OCI-LY1 (cell line): ENCODE measurements around the gene IMPA2.

Experiments used
- H2AFZ ChIP-seq: fragments of 200-600 bp; sonication (generic), shearing (Covaris generic); 2 replicates; pipeline ENCODE4 v1.6.0; 2014; ENCODE audit warnings: antibody characterized with exemption, mild to moderate bottlenecking, low read length
- H3F3A ChIP-seq: fragments of 200-600 bp; sonication (generic), shearing (Covaris generic); 2 replicates; pipeline ENCODE4 v1.6.0; 2014; ENCODE audit warnings: mild to moderate bottlenecking, antibody characterized with exemption, low read length, moderate library complexity; ENCODE audit not compliant: insufficient read depth
- H3K27ac ChIP-seq: fragments of 200-600 bp; sonication (generic); 2 replicates; pipeline ENCODE4 v1.5.1; 2014; ENCODE audit warnings: low read length, mixed run types, mild to moderate bottlenecking, low read depth; ENCODE audit not compliant: poor library complexity, severe bottlenecking
- H3K27me3 ChIP-seq: fragments of 200-600 bp; sonication (generic); 2 replicates; pipeline ENCODE4 v1.6.0; 2014; ENCODE audit warnings: antibody characterized with exemption, mild to moderate bottlenecking, low read length, moderate library complexity; ENCODE audit not compliant: insufficient read depth
- H3K36me3 ChIP-seq: fragments of 200-600 bp; sonication (generic); 2 replicates; pipeline ENCODE4 v1.6.1; 2014; ENCODE audit warnings: mild to moderate bottlenecking, antibody characterized with exemption, low read length, moderate library complexity, mixed read lengths; ENCODE audit not compliant: insufficient read depth
- H3K4me1 ChIP-seq: fragments of 200-600 bp; sonication (generic); 2 replicates; pipeline ENCODE4 v1.5.1; 2014; ENCODE audit warnings: mild to moderate bottlenecking, low read length, moderate library complexity; ENCODE audit not compliant: insufficient read depth, severe bottlenecking
- H3K4me2 ChIP-seq: fragments of 200-600 bp; sonication (generic), shearing (Covaris generic); 2 replicates; pipeline ENCODE4 v1.6.1; 2014; ENCODE audit warnings: low read length
- H3K4me3 ChIP-seq: fragments of 200-600 bp; sonication (generic); 2 replicates; pipeline ENCODE4 v1.5.1; 2014; ENCODE audit warnings: low read length, low read depth, mild to moderate bottlenecking, mixed read lengths; ENCODE audit not compliant: poor library complexity, severe bottlenecking
- H3K79me2 ChIP-seq: fragments of 200-600 bp; shearing (Covaris generic); 2 replicates; pipeline ENCODE4 v1.6.1; 2016; ENCODE audit warnings: mixed run types, low read length, mixed read lengths; ENCODE audit not compliant: insufficient read depth
- H3K9ac ChIP-seq: fragments of 200-600 bp; sonication (generic), shearing (Covaris generic); 2 replicates; pipeline ENCODE4 v1.6.1; 2014; ENCODE audit warnings: mild to moderate bottlenecking, low read length, mixed read lengths
- H3K9me2 ChIP-seq: fragments of 200-600 bp; sonication (generic), shearing (Covaris generic); 2 replicates; pipeline ENCODE4 v1.6.1; 2014; ENCODE audit warnings: low read depth, mild to moderate bottlenecking, low read length, mixed read lengths
- H3K9me3 ChIP-seq: fragments of 200-600 bp; shearing (Covaris generic); 2 replicates; pipeline ENCODE4 v1.6.1; 2014; ENCODE audit warnings: low read length, mixed read lengths
- H4K20me1 ChIP-seq: fragments of 200-600 bp; sonication (generic), shearing (Covaris generic); 2 replicates; pipeline ENCODE4 v1.6.0; 2016; ENCODE audit warnings: mild to moderate bottlenecking, low read length; ENCODE audit not compliant: insufficient read depth
- CTCF ChIP-seq: fragments of 200-600 bp; sonication (generic), shearing (Covaris generic); IDR thresholded peaks from 2 replicates; pipeline ENCODE4 v1.5.1; 2017; ENCODE audit warnings: mild to moderate bottlenecking, antibody characterized with exemption, low read length, moderate library complexity, mixed read lengths
- EZH2 ChIP-seq: fragments of 200-600 bp; sonication (generic), shearing (Covaris generic); IDR thresholded peaks from 2 replicates; pipeline ENCODE4 v1.8.0; 2017; ENCODE audit warnings: borderline replicate concordance, mixed run types, mild to moderate bottlenecking, antibody characterized with exemption, low read length, moderate library complexity, mixed read lengths

Gene IMPA2

GRCh38 chr18:11992096-11992790 lies 10.9 kb downstream of the IMPA2 start:
- Histone ChIP-seq H3K27ac (no peak overlapping the region), H3K9ac (no peak overlapping the region), H3F3A (no peaks in the 10 kb centered on the region), H3K9me2 (no peaks in the 10 kb centered on the region), H2AFZ (no peak overlapping the region), H3K4me2 (no peak overlapping the region), H3K79me2 (no peaks in the 10 kb centered on the region), H3K4me3 (no peak overlapping the region), H4K20me1 (no peaks in the 10 kb centered on the region), H3K36me3 (no peaks in the 10 kb centered on the region), H3K27me3 (no peaks in the 10 kb centered on the region), H3K9me3 (no peaks in the 10 kb centered on the region), H3K4me1 (no peaks in the 10 kb centered on the region)
- TF ChIP-seq EZH2 (no peak), CTCF (no peak)

GRCh38 chr18:11993264-11993916 lies 12.1 kb downstream of the IMPA2 start:
- TF ChIP-seq CTCF, result no peak
- no peak overlapping the region for H2AFZ ChIP-seq
- no peaks in the 10 kb centered on the region for H3K27me3 ChIP-seq
- no peaks in the 10 kb centered on the region for H3K9me3 ChIP-seq
- no peaks in the 10 kb centered on the region for H3F3A ChIP-seq
- no peaks in the 10 kb centered on the region for H3K36me3 ChIP-seq
- no peak overlapping the region for H3K4me2 ChIP-seq
- H3K9me2 ChIP-seq, result no peaks in the 10 kb centered on the region
- H3K79me2 ChIP-seq, result no peaks in the 10 kb centered on the region
- H4K20me1 ChIP-seq, result no peaks in the 10 kb centered on the region
- H3K9ac ChIP-seq, result no peak overlapping the region
- H3K4me3 ChIP-seq, result no peak overlapping the region
- H3K4me1 ChIP-seq, result no peaks in the 10 kb centered on the region
- H3K27ac ChIP-seq, result no peak overlapping the region

DNA sequence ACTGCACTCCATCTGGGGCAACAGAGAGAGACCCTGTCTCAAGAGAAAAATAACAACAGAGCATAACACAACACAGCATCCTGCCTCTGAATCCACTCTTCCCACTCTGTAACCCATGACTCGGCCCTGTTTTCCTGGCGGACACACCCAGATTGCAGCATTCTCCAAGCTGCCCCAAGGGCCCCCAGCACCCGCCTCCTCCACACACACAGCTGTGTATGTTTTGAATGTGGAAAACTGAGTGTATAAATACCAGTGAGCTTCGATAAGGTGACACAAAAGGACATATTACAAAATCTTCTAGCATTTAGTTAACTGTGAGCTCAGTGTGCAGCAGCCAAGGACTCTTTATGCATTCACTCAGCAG lies 13.0 kb downstream of the IMPA2 start:
- Histone ChIP-seq H3K9ac (no peak overlapping the region), H2AFZ (no peak overlapping the region), H3F3A (no peaks in the 10 kb centered on the region), H3K27me3 (no peaks in the 10 kb centered on the region), H3K9me3 (no peaks in the 10 kb centered on the region), H3K27ac (no peak overlapping the region), H3K79me2 (no peaks in the 10 kb centered on the region), H3K36me3 (no peaks in the 10 kb centered on the region), H4K20me1 (no peaks in the 10 kb centered on the region), H3K4me1 (no peaks in the 10 kb centered on the region), H3K4me3 (no peak overlapping the region), H3K9me2 (no peaks in the 10 kb centered on the region), H3K4me2 (no peak overlapping the region)
- TF ChIP-seq EZH2 (no peak), CTCF (no peak)
